GM15510 (cell line): ENCODE data around the gene PTPN23.

Experiments used
- POLR2A ChIP-seq: IDR thresholded peaks from 3 replicates; pipeline ENCODE4 v1.6.1; 2011; ENCODE audit warnings: borderline replicate concordance; ENCODE audit not compliant: insufficient read length; ENCODE audit errors: extremely low read depth

The PTPN23 gene

DNA sequence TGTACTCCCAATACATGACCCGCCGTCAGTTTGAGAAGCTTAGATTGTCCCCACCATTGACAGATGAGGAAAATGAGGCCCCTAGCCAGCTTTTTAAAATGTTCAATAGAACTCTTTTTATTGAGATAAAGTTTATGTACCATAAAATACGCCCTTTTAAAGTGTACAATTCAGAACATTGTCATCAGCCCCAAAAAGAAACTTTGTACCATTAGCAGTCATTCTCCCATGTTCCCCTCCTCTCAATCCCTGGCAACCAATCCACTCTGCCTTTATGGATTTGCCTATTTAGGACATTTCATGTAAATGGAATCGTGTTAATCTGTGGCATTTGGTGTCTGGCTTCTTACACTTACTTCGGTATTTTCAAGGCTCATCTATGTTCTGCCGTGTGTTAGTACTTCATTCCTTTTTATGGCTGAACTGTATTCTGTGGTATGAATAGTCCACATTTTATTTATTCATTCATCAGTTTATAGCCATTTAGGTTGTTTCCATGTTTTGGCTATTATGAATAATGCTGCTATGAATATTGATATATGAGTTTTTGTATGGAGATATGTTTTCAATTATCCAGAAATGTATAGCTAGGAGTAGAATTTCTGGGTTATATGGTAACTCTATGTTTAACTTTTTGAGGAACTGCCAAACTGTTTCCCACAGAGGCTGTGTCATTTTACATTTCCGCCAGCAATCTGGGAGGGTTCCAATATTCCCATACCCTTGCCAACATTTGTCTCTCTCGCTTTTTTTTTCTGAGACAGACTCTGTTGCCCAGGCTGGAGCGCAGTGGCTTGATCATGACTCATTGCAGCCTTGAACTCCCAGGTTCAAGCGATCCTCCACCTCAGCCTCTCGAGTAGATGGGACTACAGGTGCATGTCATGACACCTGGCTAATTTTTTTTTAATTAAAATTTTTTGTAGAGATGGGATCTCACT lies 15.3 kb upstream of the PTPN23 start:
- TF ChIP-seq POLR2A = no peak

DNA sequence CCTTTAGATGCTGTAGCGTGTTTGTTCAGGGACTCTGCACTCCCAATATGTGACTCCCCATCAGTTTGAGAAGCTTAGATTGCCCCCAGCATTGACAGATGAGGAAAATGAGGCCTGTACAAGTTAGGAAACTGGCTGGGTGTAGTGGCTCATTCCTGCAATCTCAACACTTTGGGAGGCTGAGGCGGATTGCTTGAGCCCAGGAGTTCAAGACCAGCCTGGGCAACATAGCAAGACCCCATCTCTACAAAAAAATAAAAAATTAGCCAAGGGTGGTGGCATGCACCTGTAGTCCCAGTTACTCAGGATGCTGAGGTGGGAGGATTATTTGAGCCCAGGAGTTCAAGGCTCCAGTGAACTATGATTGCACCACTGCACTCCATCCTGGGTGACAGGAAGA lies 14.0 kb upstream of the PTPN23 start:
- TF ChIP-seq POLR2A = no peak

- no peak for TF ChIP-seq POLR2A
Measured at GRCh38 chr3:47367631-47368030, 13.2 kb upstream of the PTPN23 start.

GRCh38 chr3:47370887-47371697 lies 9.7 kb upstream of the PTPN23 start:
- no peak for TF ChIP-seq POLR2A

DNA sequence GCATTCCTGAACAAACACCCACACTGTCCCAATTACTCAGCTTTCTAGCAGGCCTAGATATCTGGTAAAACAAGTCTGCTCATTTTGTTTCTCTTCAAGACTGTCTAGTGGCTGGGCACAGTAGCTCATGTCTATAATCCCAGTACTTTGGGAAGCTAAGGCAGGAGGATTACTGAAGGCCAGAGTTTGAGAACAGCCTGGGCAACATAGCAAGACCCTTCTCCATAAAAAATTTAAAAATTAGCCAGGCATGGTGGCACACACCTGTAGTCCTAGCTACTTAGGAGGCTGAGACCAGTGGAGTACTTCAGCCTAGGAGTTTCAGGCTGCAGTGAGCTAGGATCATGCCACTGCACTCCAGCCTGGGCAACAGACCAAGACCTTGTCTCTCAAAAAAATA lies 6.2 kb upstream of the PTPN23 start:
- no peak for TF ChIP-seq POLR2A

- TF ChIP-seq POLR2A = no peak
Measured at GRCh38 chr3:47376393-47376792, 4.4 kb upstream of the PTPN23 start.

GRCh38 chr3:47377186-47377585 lies 3.6 kb upstream of the PTPN23 start:
- TF ChIP-seq POLR2A = no peak

GRCh38 chr3:47378869-47379268 lies 2.0 kb upstream of the PTPN23 start:
- TF ChIP-seq POLR2A = no peak

GRCh38 chr3:47379411-47379899 lies 1.4 kb upstream of the PTPN23 start:
- TF ChIP-seq POLR2A = no peak

DNA sequence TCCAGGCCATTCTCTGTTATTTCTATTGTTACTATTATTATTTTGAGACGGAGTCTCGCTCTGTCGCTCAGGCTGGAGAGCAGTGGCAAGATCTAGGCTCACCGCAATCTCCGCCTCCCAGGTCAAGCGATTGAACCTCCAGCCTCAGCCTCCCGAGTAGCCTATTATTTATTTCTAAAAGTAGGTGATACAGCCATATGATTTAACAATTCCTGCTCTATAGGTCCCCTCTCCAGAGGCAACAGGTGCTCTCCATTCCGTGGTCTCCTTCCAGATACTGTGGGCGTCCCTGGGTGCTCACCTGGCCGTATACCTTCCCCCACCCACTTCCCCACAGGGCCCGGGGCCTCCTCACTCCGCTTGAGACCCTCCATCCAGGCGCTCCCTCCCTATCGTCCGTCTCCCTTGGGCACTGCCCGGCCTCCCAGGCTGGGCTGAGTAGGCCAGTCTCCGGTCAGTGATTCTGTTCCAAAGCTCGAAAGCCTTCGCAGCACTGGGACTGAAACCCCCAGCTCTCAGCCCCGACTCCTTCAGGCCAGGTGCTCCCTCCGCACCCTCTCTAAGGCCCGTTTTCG lies 708 bp upstream of the PTPN23 start:
- no peak for TF ChIP-seq POLR2A

DNA sequence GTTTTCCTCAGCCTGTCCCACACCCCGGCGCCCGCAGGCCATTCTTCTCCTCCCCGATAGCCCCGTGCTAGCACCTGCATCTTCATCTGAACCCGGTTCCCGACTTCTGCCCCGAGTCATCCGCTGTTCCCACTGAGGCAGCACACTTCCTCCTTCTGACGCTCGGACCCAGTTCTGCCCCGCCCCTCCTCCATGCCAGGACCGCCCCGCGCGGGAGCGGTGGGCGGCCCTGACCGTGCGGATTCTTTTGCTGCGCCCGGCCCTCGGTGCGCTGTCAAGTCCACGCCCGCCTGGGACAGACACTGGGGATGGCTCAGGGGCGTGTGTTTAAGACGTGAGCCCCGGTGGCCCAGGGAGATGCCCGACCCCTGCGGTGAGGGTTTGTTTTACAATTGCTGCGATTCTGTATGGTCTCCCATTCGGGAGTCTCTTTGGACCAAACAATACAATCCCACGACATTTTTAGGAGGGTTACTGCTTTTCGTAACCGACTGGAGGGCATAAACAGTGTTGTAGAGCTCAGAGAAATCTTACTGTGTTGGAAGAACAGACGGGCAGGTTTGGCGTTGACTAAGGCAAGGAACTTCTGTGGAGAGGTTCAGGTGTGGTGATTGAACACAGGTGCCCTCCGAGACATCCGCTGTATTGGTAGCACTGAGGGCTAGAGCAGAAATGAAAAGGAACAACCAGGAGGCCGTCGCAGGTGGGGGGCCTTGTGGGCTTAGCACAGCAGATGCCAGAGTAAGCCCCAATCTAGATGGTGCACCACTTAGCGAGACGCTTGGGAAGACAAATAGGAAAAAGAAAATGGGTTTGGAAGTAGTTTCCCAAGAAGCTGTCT lies 716 bp downstream of the PTPN23 start:
- no peak for TF ChIP-seq POLR2A

- TF ChIP-seq POLR2A = no peak
Measured at GRCh38 chr3:47384425-47384824, 3.6 kb downstream of the PTPN23 start.

DNA sequence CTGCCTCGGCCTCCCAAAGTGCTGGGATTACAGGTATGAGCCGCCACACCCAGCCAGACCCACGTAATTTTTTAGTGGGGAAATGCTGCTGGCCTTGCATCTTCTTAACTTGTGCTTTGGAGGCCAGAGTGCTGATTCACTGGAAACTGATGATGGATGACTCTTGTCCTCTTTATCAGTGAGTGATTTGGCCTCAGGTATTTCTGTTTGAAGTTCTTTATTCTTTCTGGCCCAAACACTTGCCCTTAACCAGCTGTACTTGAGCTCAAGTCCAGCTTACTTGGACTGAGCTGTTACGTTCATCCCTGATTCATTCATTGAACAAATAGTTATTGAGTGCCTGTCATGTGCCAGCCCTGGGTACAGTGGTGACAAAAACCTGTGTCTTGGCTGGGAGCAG lies 4.2 kb downstream of the PTPN23 start:
- TF ChIP-seq POLR2A = no peak

GRCh38 chr3:47385796-47386195 lies 5.0 kb downstream of the PTPN23 start:
- no peak for TF ChIP-seq POLR2A
